ENCODE results near the gene TAF4B. TPM values are rescaled to one million over a fixed set of nuclear protein-coding genes. Genes with fewer than 3 reads are reported as not detected.

The TAF4B gene
- total RNA-seq (2014; rRNA removed; shearing (Covaris generic)), result 1.1 and 1.9 TPM in 2 replicates
- polyA plus RNA-seq (2016; fragmentation: Nextera tagmentation; extraction: Ambion mirVana), result 1.5 and 1.6 TPM in 2 replicates

- TF ChIP-seq EZH2 (IDR thresholded peaks at IDR 0.05; ENCODE audit: insufficient read depth, poor library complexity, severe bottlenecking), result no peak
- TF ChIP-seq EZH2phosphoT487 (IDR thresholded peaks at IDR 0.05; ENCODE audit: insufficient read depth, low read depth), result no peak
- no peaks in the 10 kb centered on the region for H3F3A ChIP-seq (ENCODE audit: insufficient read depth)
- H3K9ac ChIP-seq, result peak within 1 kb of the TSS; percentile 88
- no peaks in the 10 kb centered on the region for H3K9me2 ChIP-seq (ENCODE audit: insufficient read depth)
- peak within 1 kb of the TSS; percentile 84 for H3K4me2 ChIP-seq (ENCODE audit: unreplicated experiment)
- peak within 1 kb of the TSS; percentile 88 for H2AFZ ChIP-seq
- no peaks in the 10 kb centered on the region for H3K36me3 ChIP-seq (ENCODE audit: low read depth)
- in situ Hi-C loops (cut with MboI), result no loop called here
- H3K27me3 ChIP-seq (replicated peaks; ENCODE audit: insufficient read depth), result peaks cover 4% of the 10 kb centered on the region; the same call in 1 of the 2 replicates
- 0 out of 2 replicates have a peak, but pooled peaks cover 4% of the 10 kb centered on the region for H3K79me2 ChIP-seq (ENCODE audit: insufficient read depth)
- H4K20me1 ChIP-seq (ENCODE audit: insufficient read depth), result no peaks in the 10 kb centered on the region
- peak within 1 kb of the TSS; percentile 48 for H3K27ac ChIP-seq
- 1 to 3% methylated on average over 56 to 82 of the region's 101 CpGs for WGBS, 2 experiments (ENCODE audit: low coverage in 1 of 2, low lambda C conversion rate in 2 of 2, missing lambda C conversion rate in 2 of 2)
- H3K4me1 ChIP-seq (ENCODE audit: insufficient read depth), result peaks cover 12% of the 10 kb centered on the region; the same call in 1 of the 2 replicates
- peak; percentile 98 for DNase-seq
- H3K9me3 ChIP-seq (ENCODE audit: low read depth), result no peaks in the 10 kb centered on the region
- H3K4me3 ChIP-seq, result peak within 1 kb of the TSS; percentile 76
Observed at GRCh38 chr18:26226229-26227050, at the start of gene TAF4B. Gene TAF4B, plus strand, starts transcription at chr18:26226445. Its CDS starts 489 bp downstream, at chr18:26226934.

GRCh38 chr18:26181343-26181826 lies 44.9 kb upstream of the TAF4B start:
- TF ChIP-seq EZH2 (IDR thresholded peaks at IDR 0.05; ENCODE audit: insufficient read depth, poor library complexity, severe bottlenecking) (no peak), EZH2phosphoT487 (IDR thresholded peaks at IDR 0.05; ENCODE audit: insufficient read depth, low read depth) (no peak)
- Histone ChIP-seq H3K9ac (no peak overlapping the region), H3K4me1 (ENCODE audit: insufficient read depth) (no peaks in the 10 kb centered on the region), H3K36me3 (ENCODE audit: low read depth) (no peaks in the 10 kb centered on the region), H3K27me3 (replicated peaks; ENCODE audit: insufficient read depth) (0 out of 2 replicates have a peak, but pooled peaks cover 5% of the 10 kb centered on the region), H3F3A (ENCODE audit: insufficient read depth) (no peaks in the 10 kb centered on the region), H3K4me3 (no peak overlapping the region), H2AFZ (no peak overlapping the region), H3K27ac (no peak overlapping the region), H4K20me1 (ENCODE audit: insufficient read depth) (no peaks in the 10 kb centered on the region), H3K79me2 (ENCODE audit: insufficient read depth) (no peaks in the 10 kb centered on the region), H3K4me2 (ENCODE audit: unreplicated experiment) (no peak overlapping the region), H3K9me2 (ENCODE audit: insufficient read depth) (no peaks in the 10 kb centered on the region), H3K9me3 (ENCODE audit: low read depth) (no peaks in the 10 kb centered on the region)
- 41 to 49% methylated on average over 7 of the region's 7 CpGs for WGBS, 2 experiments (ENCODE audit: low coverage in 1 of 2, low lambda C conversion rate in 2 of 2, missing lambda C conversion rate in 2 of 2)
- in situ Hi-C loops (cut with MboI), result no loop called here
- no peak for DNase-seq

- Histone ChIP-seq H3K4me2 (ENCODE audit: unreplicated experiment) (no peak overlapping the region), H2AFZ (no peak overlapping the region), H3K9me3 (ENCODE audit: low read depth) (no peaks in the 10 kb centered on the region), H3K79me2 (ENCODE audit: insufficient read depth) (no peaks in the 10 kb centered on the region), H3F3A (ENCODE audit: insufficient read depth) (no peaks in the 10 kb centered on the region), H3K9me2 (ENCODE audit: insufficient read depth) (no peaks in the 10 kb centered on the region), H3K27me3 (replicated peaks; ENCODE audit: insufficient read depth) (no peaks in the 10 kb centered on the region), H3K4me1 (ENCODE audit: insufficient read depth) (no peaks in the 10 kb centered on the region), H3K4me3 (no peak overlapping the region), H3K9ac (no peak overlapping the region), H3K27ac (no peak overlapping the region), H4K20me1 (ENCODE audit: insufficient read depth) (no peaks in the 10 kb centered on the region), H3K36me3 (ENCODE audit: low read depth) (no peaks in the 10 kb centered on the region)
- TF ChIP-seq EZH2phosphoT487 (IDR thresholded peaks at IDR 0.05; ENCODE audit: insufficient read depth, low read depth), result no peak
- DNase-seq, result no peak
- in situ Hi-C loops (cut with MboI), result no loop called here
Observed at GRCh38 chr18:26183395-26184112, 42.7 kb upstream of the TAF4B start.

- no peak overlapping the region for H3K4me2 ChIP-seq (ENCODE audit: unreplicated experiment)
- H3K36me3 ChIP-seq (ENCODE audit: low read depth), result no peaks in the 10 kb centered on the region
- no peaks in the 10 kb centered on the region for H3K4me1 ChIP-seq (ENCODE audit: insufficient read depth)
- H3K27me3 ChIP-seq (replicated peaks; ENCODE audit: insufficient read depth), result no peaks in the 10 kb centered on the region
- peak; percentile 7 for DNase-seq
- no peak overlapping the region for H3K27ac ChIP-seq
- H2AFZ ChIP-seq, result no peak overlapping the region
- H3K9me3 ChIP-seq (ENCODE audit: low read depth), result no peaks in the 10 kb centered on the region
- TF ChIP-seq EZH2 (IDR thresholded peaks at IDR 0.05; ENCODE audit: insufficient read depth, poor library complexity, severe bottlenecking) (no peak), EZH2phosphoT487 (IDR thresholded peaks at IDR 0.05; ENCODE audit: insufficient read depth, low read depth) (no peak)
- WGBS, 2 experiments (ENCODE audit: low coverage in 1 of 2, low lambda C conversion rate in 2 of 2, missing lambda C conversion rate in 2 of 2), result 19 to 27% methylated on average over 2 of the region's 2 CpGs
- no peaks in the 10 kb centered on the region for H3K79me2 ChIP-seq (ENCODE audit: insufficient read depth)
- H3K9me2 ChIP-seq (ENCODE audit: insufficient read depth), result no peaks in the 10 kb centered on the region
- in situ Hi-C loops (cut with MboI), result no loop called here
- no peaks in the 10 kb centered on the region for H4K20me1 ChIP-seq (ENCODE audit: insufficient read depth)
- H3F3A ChIP-seq (ENCODE audit: insufficient read depth), result no peaks in the 10 kb centered on the region
- H3K9ac ChIP-seq, result no peak overlapping the region
- no peak overlapping the region for H3K4me3 ChIP-seq
Observed at GRCh38 chr18:26185267-26185666, 41.0 kb upstream of the TAF4B start.
